Stimulated activated CD4-positive, alpha-beta T cell treated with anti-CD3 and anti-CD28 coated beads, Interleukin-1b, Interleukin-23, amount 100 ng/mL, for 24 hours (primary cell): ENCODE measurements around the gene ENPP7.
A peak's percentile ranks its signal among the peaks of the same experiment; 100 is the strongest.

ENCODE experiments used
- DNase-seq, 4 experiments: peaks; one replicate each; pipeline ENCODE4 v3.0.0-alpha.2; 2020; ENCODE audit warnings: low read depth in 4 of 4, low spot score in 1 of 4

The ENPP7 gene

DNA sequence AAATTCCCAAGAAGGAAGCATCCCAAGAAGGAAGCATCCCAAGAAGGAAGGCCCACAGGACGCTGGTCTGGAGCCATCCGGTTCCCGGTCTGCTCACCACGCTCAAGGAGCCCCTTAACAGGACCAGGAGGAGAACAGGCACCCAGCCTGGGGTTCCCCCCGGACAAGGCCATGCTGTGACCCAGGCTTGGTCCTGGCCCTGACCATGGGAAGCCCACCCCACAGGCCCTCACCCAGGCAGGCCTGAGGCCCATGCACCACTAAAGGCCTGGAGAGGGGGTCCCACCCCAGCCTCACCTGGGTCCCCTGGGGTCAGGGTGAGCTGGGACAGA, 340 bp upstream of the ENPP7 start:
- no peak for DNase-seq

DNA sequence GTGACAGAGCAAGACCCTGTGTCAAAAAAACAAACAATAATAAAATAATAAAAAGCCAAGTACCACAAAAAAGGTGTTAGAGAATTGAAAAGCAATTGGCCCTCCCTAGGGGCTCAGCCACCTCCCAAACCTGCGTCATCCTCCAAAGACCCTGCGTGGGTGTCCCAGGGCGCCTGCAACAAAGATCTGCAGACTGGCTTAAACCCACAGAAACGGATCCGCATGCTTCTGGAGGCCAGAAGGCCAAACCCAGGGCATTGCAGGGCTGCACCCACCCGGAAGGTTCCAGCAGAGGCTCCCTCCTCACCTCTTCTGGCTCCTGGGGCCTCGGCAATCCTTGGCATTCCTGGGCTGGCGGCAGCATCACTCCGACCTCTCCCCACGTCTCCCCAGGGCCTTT, 1.5 kb downstream of the ENPP7 start:
- DNase-seq: no peak

DNA sequence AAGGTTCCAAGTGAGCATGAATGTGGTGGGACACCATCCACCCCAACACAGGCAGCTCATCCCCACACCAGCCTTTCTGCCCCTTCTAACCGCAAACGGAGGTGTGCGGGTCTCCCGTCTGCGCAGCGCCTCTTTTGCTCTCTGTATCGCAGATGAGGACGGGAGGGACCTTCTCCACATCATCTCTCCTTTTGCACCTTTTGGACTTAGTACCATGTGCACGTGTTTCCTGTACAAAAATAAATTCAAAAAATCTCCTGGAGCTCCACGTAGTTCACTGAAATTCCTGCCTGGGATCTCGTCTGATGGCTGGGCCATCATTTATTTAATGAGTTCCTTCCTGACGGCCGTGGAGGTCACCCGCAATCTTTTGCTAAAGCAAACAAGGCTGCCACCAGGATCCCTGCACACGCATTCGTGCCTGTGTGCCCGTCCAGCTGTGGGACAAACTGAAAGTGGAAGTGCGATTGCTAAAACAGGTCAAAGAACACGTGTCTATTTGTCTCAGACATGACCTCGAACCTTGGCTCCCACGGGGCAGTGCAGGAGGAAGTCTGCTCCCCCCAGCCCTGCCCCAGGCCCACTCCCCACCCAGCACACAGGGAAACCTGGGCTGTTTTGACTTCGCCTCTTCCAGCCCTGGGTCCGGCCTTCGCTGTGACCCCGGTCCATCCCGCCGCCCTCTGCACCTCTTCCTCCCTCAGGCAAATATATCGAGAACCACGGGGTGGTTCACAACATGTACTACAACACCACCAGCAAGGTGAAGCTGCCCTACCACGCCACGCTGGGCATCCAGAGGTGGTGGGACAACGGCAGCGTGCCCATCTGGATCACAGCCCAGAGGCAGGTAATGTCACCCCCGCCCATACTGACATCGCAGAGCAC, 2.3 kb downstream of the ENPP7 start:
- no peak for DNase-seq

DNA sequence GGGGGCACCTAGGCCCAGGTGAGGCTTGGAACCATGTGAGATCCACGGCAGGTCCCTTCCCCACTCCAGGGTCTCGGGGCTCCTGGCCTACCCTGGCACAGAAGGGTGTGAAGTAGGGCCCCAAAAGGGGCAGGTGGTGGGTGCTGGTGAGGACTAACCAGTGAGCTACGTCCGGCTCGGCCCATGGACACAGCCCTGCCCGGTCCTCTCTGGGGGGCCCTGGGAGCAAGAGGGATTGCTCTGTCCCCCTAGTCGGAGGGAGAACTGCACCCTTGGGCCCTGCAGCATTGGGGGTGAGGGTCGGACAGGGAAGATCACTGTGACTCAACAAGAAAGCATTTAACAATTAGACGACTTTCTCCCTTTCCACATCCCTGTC, 2.9 kb downstream of the ENPP7 start:
- DNase-seq: no peak

DNA sequence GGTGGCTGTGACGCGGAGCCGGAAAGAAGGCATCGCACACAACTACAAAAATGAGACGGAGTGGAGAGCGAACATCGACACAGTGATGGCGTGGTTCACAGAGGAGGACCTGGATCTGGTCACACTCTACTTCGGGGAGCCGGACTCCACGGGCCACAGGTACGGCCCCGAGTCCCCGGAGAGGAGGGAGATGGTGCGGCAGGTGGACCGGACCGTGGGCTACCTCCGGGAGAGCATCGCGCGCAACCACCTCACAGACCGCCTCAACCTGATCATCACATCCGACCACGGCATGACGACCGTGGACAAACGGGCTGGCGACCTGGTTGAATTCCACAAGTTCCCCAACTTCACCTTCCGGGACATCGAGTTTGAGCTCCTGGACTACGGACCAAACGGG, 4.4 kb downstream of the ENPP7 start:
- no peak for DNase-seq

DNA sequence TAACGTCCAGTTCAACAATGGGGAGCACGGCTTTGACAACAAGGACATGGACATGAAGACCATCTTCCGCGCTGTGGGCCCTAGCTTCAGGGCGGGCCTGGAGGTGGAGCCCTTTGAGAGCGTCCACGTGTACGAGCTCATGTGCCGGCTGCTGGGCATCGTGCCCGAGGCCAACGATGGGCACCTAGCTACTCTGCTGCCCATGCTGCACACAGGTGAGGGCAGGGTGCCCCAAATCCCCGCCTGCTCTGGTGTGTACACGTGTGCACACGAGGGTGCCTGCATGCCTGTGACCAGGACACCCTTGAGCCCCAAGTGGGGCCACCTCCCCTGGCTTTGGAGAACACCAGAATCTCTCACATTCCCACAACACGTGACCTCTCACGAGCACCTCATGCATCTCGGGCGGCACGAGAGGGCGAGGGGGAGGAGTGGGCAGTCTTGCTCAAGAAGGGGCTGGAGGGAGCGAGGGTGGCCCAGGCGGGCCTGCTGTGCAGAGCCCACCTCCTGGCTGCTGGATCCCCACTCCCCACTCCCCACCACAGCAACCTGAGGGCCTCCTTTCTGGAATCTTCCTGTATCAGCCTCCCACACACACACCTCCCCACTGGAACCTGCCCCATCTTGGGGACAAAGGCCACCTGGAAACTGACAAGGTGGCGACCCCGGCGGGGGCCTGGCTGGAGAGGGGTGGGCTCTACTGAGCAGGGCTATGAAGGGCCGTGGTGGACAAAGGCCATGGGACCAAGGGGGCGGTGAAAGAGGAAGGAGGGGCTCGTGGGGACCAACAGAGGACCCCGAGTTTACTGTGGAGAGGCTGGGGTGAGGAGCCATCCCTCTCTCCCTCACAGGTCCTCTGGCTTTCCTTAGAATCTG, 6.5 kb downstream of the ENPP7 start:
- no peak for DNase-seq

DNA sequence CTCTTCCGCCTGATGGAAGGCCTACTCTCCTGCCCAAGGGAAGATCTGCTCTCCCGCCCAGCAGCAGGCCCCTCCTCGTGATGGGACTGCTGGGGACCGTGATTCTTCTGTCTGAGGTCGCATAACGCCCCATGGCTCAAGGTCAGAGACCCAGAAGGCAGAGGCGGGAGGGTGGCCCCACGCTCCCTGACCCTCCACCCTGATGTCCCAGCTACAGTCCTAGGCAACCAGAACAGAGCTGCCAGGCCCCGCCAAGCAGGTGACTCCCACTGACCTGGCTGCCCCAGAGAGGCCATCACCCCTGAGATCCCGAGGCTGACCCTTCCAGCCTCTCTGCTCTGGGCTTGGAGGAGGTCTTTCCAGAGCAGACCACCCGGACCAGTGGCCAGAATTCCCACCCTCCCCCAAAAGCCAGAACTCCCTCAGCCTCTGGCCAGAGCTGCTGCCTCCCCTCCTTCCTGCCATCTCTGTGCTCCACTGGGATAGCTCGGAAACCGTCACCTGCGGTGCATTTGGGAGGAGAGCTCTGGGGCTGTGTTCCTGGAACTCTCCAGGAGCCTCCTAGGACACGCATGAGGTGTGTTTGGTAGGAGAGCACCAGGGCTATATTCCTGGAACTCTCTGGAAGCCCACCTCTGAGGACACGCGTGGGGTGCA, 7.3 kb downstream of the ENPP7 start:
- DNase-seq: no peak

DNA sequence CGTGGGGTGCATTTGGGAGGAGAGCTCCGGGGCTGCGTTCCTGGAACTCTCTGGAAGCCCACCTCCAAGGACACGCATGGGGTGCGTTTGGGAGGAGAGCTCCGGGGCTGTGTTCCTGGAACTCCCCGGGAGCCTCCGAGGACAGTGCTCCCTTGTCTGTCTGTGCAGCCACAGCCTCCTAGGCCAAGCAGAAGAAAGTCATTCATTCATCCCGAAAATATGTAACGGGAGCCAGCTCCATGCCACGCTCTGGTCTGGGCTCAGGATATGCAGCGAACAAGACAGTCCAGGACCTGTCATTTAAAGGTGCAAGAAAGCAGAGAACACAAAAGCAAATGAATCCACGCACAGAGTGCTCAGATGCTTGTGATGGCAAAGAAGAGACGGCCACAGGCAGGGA, 7.9 kb downstream of the ENPP7 start:
- no peak for DNase-seq

DNA sequence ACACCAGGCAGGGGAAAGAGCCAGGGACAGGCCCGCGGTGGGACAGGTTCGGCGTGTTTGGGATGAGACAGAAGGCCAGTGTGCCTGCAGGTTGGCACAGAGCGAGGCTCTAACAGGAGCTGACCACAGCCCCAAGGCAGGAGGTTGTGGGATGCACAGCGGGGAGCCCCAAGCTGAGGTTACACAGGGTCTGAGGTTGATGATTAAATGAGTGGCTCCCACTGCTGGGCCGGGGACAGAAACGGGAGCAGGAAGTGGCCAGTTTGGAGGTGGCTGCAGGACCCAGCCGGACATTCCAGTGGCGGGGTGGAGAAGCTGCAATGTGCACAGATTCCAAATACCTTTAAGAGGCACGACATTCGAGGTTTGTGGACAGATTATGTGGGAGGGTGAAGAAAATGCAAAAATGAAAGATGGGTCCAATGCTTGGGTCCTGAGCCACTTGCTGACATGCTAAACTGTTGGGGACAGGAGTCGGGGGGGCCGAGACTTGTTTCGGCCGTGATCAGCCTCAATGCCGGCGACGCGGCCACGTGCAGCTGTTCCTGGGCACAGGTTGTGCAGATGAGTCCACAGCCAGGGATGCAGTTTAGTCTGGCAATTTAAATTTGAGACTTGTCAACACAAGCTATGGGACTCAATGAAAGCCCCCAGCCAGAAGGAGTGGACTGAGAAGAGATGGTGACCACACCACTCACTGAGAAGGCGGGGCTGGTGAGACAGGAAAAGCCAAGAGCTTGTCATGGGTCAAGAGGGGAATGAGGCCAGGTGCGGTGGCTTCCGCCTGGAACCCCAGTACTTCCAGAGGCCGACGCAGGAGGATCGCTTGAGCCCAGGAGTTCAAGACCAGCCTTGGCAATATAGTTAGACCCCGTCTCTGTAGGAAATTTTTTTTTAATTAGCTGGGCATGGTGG, 8.7 kb downstream of the ENPP7 start:
- no peak for DNase-seq

DNA sequence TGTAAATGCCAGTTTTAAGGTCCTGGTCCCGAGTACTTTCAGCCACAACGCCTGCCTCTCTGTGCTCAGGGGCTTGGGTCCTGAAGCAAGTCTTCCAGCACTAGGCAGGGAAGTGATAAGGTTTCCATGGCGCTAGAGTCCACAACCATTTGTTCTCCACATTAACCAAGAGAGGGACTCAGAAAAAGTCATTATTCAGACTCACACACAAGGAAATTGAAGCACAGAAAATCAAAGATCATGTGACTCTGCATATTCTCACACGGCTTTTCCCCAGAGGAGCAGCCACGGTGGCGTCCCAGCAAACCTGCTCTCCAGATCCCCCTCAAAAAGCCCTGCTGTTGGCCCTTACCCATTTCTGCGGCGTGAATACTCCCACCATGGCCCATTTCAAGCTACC, 9.7 kb downstream of the ENPP7 start:
- DNase-seq: no peak

DNA sequence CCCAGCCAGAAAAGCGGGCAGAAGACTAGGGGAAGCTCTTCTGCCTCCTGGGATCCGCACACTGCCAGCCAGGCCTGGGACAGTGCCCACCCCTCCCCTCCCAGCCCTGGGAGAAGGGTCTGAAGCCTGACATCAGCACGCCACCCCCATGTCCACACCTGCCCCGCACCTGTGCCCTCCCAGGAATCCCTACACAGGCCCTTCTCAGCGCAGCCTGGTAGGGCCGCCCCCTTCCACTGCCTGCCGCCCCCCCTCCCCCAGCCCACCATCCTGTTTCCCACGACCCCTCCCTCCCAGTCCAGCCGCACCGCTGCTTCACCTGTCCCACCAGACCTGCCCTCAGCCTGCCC, 10.6 kb downstream of the ENPP7 start:
- no peak for DNase-seq

DNA sequence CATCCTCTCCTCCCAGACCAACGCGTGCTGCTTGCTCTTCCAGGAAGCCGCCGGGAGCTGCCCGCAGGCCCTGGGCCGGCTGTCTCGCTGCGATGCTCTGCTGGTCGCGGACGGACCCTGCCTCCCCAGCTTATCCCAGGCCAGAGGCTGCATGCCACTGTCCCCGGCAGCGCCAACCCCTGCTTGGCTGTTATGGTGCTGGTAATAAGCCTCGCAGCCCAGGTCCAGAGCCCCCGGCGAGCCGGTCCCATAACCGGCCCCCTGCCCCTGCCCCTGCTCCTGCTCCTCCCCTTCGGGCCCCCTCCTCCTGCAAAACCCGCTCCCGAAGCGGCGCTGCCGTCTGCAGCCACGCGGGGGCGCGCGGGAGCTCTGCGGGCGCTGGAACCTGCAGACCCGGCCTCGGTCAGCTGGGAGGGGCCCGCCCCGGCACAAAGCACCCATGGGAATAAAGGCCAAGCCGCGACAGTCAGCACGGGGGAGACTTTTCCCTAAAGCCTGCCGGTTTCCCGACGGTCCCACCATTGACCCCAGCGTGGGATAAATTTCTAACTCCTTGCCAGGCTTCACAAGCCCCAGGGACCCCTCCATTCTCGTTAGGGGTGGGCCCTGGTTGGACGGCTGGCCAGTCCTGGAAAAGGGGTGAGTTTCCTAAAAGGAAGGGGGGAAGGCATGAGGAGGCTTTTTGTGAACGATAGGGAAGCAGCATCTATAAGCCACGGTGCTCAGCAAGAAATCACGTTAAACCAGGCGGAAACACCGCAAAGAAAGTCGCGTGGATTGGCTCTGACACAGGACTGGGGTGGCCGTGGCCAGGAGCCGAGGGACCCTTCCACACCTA, 11.2 kb downstream of the ENPP7 start:
- peak; percentile 42 to 58 (median 48) for DNase-seq

DNA sequence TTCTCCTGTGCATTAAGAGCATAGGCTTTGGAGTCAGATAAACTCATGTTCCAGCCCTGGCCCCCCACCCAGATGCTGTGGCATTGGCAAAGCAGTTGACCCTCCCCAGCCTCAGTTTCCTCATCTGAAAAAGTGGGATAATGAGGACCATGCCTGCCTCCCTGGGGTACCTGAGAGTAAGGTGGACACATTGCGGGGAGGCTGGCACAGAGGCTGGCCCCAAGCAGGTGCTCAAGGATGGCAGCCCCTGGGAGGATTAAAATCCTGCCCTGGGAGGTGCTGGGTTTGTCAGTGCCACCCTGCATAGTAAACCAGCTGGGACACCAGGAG, 11.8 kb downstream of the ENPP7 start:
- no peak for DNase-seq

DNA sequence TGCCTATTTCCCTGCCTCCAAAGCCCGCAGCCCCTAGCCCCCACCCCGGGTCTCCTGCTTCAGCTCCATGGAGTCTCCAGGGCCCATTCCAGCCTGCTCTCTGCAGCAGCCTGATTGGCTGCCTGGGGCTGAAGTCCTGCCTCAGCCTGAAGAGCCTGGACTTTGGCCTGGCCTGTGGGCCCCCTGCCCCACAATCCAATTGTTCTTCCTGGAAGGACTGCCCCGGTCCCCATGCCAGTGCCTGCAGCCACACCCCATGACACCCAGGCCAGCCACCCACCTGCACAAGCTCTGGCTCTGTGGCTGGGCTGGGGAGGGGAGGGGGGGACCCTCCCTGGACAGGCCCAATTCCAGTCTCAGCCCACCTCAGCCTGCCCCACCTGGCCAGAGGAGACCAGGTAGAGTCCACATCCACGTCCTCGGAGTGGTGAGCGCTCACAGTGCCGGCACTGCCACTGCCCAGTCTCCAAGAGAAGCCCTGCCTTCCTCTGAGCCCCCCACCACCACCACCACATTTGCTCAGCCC, 12.3 kb downstream of the ENPP7 start:
- DNase-seq: no peak

DNA sequence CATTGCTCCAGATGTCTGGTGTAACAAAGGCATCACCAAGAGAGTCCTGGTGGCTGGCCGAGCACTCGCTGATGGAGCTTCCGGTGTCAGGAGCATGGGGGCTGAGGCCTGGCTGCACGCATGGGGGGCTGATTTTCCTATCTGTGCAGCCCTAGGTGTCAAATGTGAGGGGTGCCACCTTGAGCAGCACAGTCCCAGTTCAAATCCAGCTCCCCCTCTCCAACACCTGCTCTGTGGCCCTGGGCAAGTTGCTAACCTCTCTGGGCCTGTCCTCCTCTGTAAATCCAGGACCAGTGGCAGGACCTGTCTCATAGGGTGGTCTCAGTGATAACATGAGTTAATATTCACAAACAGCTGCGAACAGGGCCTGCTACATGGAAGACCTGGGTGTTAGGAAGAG, 12.9 kb downstream of the ENPP7 start:
- no peak for DNase-seq

DNA sequence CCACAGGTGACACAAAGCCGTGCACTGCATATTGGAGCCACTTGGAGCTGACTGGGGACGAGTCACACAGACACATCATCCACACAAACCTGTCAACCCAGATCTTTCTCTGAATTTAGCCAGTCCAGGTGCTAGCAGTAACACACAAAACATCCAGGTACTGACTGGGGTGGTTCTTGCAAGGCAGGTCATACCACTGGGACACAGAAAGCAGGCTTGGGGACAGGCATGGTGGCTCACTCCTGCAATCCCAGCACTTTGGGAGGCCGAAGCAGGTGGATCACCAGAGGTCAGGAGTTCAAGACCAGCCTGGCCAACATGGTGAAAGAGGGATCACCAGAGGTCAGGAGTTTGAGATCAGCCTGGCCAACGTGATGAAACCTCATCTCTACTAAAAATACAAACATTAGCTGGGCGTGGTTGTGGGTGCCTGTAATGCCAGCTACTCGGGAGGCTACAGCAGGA, 14.9 kb downstream of the ENPP7 start:
- DNase-seq: no peak

DNA sequence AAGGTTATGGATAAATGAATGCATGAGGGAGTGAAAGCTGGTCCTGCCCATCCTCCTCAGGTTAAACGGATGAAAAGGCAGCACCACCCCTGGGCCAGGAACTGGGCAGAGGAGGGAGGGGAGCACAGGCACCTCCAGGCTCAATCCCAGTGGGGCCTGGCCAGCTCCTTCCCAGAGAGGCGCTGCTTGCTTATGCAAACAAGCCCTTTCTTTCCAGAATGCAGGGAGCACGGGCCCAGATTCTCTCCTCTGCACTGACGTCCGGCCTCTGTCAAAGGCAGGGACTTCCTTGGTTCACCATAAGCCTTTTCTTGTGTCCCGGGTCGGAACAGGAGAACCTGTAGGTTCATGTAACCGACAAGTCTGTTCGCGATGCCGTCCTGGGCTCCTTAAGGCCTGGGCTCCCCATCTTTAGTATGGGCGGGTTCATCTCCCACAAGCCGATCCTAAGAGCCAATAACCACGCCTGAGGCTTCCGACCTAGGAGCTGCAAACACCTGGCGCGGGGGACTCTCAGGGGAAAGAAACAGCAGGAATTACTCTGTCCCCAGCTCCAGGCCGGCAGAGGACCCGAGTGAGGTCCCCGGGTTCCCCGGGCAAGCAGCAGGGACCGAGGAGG, 16.3 kb downstream of the ENPP7 start:
- DNase-seq: no peak

DNA sequence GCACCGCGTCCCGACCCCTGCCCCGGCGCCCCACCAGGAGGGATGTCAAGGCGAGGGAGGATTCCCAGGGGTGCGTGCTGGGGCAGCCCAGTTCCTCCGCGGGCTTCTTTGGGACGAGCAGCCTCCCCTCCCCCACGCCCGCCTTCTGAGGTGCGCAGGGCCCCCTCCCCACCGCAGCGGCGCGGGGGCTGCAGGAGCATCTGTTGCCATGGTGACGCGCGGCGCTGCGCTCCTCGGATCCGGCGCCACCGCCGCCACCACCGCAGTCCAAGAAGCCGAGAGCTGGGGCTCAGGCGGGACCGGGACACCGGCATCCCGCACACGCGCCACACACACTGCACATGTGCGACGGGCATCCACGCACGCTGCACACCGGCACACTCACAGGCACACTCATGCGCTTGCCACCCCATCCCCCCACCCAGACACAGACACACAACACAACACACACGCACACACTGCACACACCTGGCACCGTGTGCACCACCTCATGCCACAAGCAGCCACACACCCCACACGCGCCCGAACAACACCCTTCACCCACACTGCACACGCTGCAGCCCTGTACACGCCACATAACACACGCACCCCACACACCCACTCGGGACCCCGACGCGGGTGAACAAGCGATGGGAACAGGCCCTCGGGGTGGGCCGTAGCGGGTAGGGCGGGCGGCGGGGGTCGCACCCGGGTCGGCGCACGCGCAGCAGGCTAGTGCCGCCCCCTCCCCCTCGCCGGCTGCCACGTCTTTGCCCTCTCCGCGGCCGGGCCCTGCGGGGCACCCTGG, 17.0 kb downstream of the ENPP7 start:
- no peak for DNase-seq
